ENCODE data around the gene NKX3-2. TPM values are rescaled to one million over a fixed set of nuclear protein-coding genes. Genes with fewer than 3 reads are reported as not detected.

The NKX3-2 gene
- total RNA-seq, 1 donor from 2014 or later, result 4.5 TPM

- no peaks in the 10 kb centered on the region for H3K9me3 Mint-ChIP-seq (ENCODE audit: unreplicated experiment)
- H3K4me1 Mint-ChIP-seq (ENCODE audit: unreplicated experiment), result peaks cover 21% of the 10 kb centered on the region
- H3K27ac Mint-ChIP-seq (ENCODE audit: unreplicated experiment), result no peak overlapping the region
- DNase-seq (ENCODE audit: low spot score), result peak; percentile 93
- TF ChIP-seq CTCF (IDR thresholded peaks at IDR 0.05; ENCODE audit: unreplicated experiment), result peak; percentile 95
- peak overlapping the region; percentile 85 for H3K4me3 Mint-ChIP-seq (ENCODE audit: unreplicated experiment)
- no peaks in the 10 kb centered on the region for H3K36me3 Mint-ChIP-seq (ENCODE audit: low read depth, unreplicated experiment)
- peaks cover 13% of the 10 kb centered on the region for H3K27me3 Mint-ChIP-seq (ENCODE audit: unreplicated experiment)
Measured at GRCh38 chr4:13548984-13549546, 4.8 kb upstream of the NKX3-2 start.

- peak; percentile 30 for DNase-seq (ENCODE audit: low spot score)
- peak overlapping the region; percentile 85 for H3K4me3 Mint-ChIP-seq (ENCODE audit: unreplicated experiment)
- H3K27ac Mint-ChIP-seq (ENCODE audit: unreplicated experiment), result no peak overlapping the region
- no peaks in the 10 kb centered on the region for H3K36me3 Mint-ChIP-seq (ENCODE audit: low read depth, unreplicated experiment)
- H3K4me1 Mint-ChIP-seq (ENCODE audit: unreplicated experiment), result peaks cover 23% of the 10 kb centered on the region
- no peak for TF ChIP-seq CTCF (IDR thresholded peaks at IDR 0.05; ENCODE audit: unreplicated experiment)
- peaks cover 14% of the 10 kb centered on the region for H3K27me3 Mint-ChIP-seq (ENCODE audit: unreplicated experiment)
- H3K9me3 Mint-ChIP-seq (ENCODE audit: unreplicated experiment), result no peaks in the 10 kb centered on the region
Measured at GRCh38 chr4:13548059-13548983, 4.0 kb upstream of the NKX3-2 start.

- Mint-ChIP-seq H3K9me3 (ENCODE audit: unreplicated experiment) (no peaks in the 10 kb centered on the region), H3K27me3 (ENCODE audit: unreplicated experiment) (peaks cover 14% of the 10 kb centered on the region), H3K4me1 (ENCODE audit: unreplicated experiment) (peaks cover 23% of the 10 kb centered on the region), H3K36me3 (ENCODE audit: low read depth, unreplicated experiment) (no peaks in the 10 kb centered on the region), H3K4me3 (ENCODE audit: unreplicated experiment) (peak overlapping the region; percentile 90), H3K27ac (ENCODE audit: unreplicated experiment) (no peak overlapping the region)
- TF ChIP-seq CTCF (IDR thresholded peaks at IDR 0.05; ENCODE audit: unreplicated experiment), result no peak
- peak; percentile 73 for DNase-seq (ENCODE audit: low spot score)
Measured at GRCh38 chr4:13547485-13548041, 3.3 kb upstream of the NKX3-2 start.

- H3K4me3 Mint-ChIP-seq (ENCODE audit: unreplicated experiment), result peak overlapping the region; percentile 90
- peak overlapping the region; percentile 74 for H3K27ac Mint-ChIP-seq (ENCODE audit: unreplicated experiment)
- peak; percentile 66 for DNase-seq (ENCODE audit: low spot score)
- H3K9me3 Mint-ChIP-seq (ENCODE audit: unreplicated experiment), result no peaks in the 10 kb centered on the region
- no peaks in the 10 kb centered on the region for H3K36me3 Mint-ChIP-seq (ENCODE audit: low read depth, unreplicated experiment)
- peaks cover 14% of the 10 kb centered on the region for H3K27me3 Mint-ChIP-seq (ENCODE audit: unreplicated experiment)
- TF ChIP-seq CTCF (IDR thresholded peaks at IDR 0.05; ENCODE audit: unreplicated experiment), result no peak
- peaks cover 23% of the 10 kb centered on the region for H3K4me1 Mint-ChIP-seq (ENCODE audit: unreplicated experiment)
Measured at GRCh38 chr4:13546941-13547484, 2.7 kb upstream of the NKX3-2 start.

Measured in endothelial cell (in vitro differentiated cells).